Fibroblast of lung (primary cell): ENCODE measurements around the gene CASQ1. TPM values are rescaled to one million over a fixed set of nuclear protein-coding genes. Genes with fewer than 3 reads are reported as not detected.

Source experiments
- DNase-seq, 2 donors: peaks; one replicate each; pipeline versions ENCODE4 v3.0.0 to v3.0.0-alpha.2; 2010; ENCODE audit warnings: low read depth in 2 of 2
- H2AFZ ChIP-seq: 2 replicates; pipeline ENCODE4 v1.5.1; 2012; ENCODE audit warnings: low read length, control low read depth, inconsistent platforms
- H3K27ac ChIP-seq: 2 replicates; pipeline ENCODE4 v1.5.1; 2011; ENCODE audit warnings: low read length, control low read depth; ENCODE audit not compliant: insufficient read depth
- H3K27me3 ChIP-seq: 2 replicates; pipeline ENCODE4 v1.5.1; 2011; ENCODE audit warnings: mild to moderate bottlenecking, low read length; ENCODE audit not compliant: control insufficient read depth, insufficient read depth
- H3K36me3 ChIP-seq: 2 replicates; pipeline ENCODE4 v1.5.1; 2011; ENCODE audit warnings: low read length; ENCODE audit not compliant: control insufficient read depth, insufficient read depth
- H3K4me1 ChIP-seq: 2 replicates; pipeline ENCODE4 v1.5.1; 2011; ENCODE audit warnings: low read length; ENCODE audit not compliant: control insufficient read depth, insufficient read depth; ENCODE audit errors: extremely low read depth
- H3K4me2 ChIP-seq: 2 replicates; pipeline ENCODE4 v1.5.1; 2011; ENCODE audit warnings: low read length, control low read depth; ENCODE audit not compliant: insufficient read depth; ENCODE audit errors: extremely low read depth
- H3K4me3 ChIP-seq, 4 experiments: fragments of 200-600 bp in 1 of 4; sonication (generic) in 1 of 4; replicated peaks in 1 of 4; 2 replicates each; pipeline ENCODE4 v1.5.1; 2011 to 2016; ENCODE audit warnings: low read length in 4 of 4, low read depth in 3 of 4, mild to moderate bottlenecking in 3 of 4, control low read depth in 2 of 4, inconsistent platforms in 1 of 4, mixed read lengths in 1 of 4; ENCODE audit not compliant: insufficient read depth in 1 of 4; ENCODE audit errors: control extremely low read depth in 1 of 4
- H3K79me2 ChIP-seq: 2 replicates; pipeline ENCODE4 v1.5.1; 2012; ENCODE audit warnings: mild to moderate bottlenecking, low read length, inconsistent platforms; ENCODE audit not compliant: control insufficient read depth, insufficient read depth
- H3K9ac ChIP-seq: 2 replicates; pipeline ENCODE4 v1.5.1; 2011; ENCODE audit warnings: mild to moderate bottlenecking, low read length, control low read depth; ENCODE audit not compliant: insufficient read depth
- H3K9me3 ChIP-seq: 2 replicates; pipeline ENCODE4 v1.5.1; 2012; ENCODE audit warnings: low read depth, low read length; ENCODE audit not compliant: control insufficient read depth, insufficient read depth
- H4K20me1 ChIP-seq: 2 replicates; pipeline ENCODE4 v1.5.1; 2011; ENCODE audit warnings: low read length; ENCODE audit not compliant: control insufficient read depth, insufficient read depth; ENCODE audit errors: extremely low read depth
- CTCF ChIP-seq, 2 donors: IDR thresholded peaks in 1 of 2; conservative IDR thresholded peaks in 1 of 2; 1 replicate in 1 of 2; 2 replicates in 1 of 2; pipeline ENCODE4 v1.5.1; 2011 to 2012; ENCODE audit warnings: low read length in 2 of 2, control low read depth in 1 of 2, inconsistent platforms in 1 of 2, low read depth in 1 of 2, mild to moderate bottlenecking in 1 of 2
- EZH2 ChIP-seq: IDR thresholded peaks from 2 replicates; pipeline ENCODE4 v1.5.1; 2012; ENCODE audit warnings: low read length, control low read depth, mild to moderate bottlenecking; ENCODE audit errors: missing control alignments
- polyA plus RNA-seq, 2 donors: library from polyadenylated mRNA; depleted of rRNA in 1 of 2; stranded (reverse) in 1 of 2; unstranded in 1 of 2; fragments of >200 nt; gene quantifications; 2 replicates each; pipeline ENCODE4 v1.2.1, GENCODE V29; 2011 to 2012; ENCODE audit warnings: missing spikeins in 1 of 2
- total RNA-seq: library from RNA; depleted of rRNA; stranded (reverse); fragments of >200 nt; gene quantifications from 2 replicates; pipeline ENCODE4 v1.2.1, GENCODE V29; 2014

Gene CASQ1
- total and polyA plus RNA-seq, 2 donors (not counting 1 experiment from before 2014, with no cell fraction given): 0.15 to 0.17 TPM

- no peak overlapping the region for H2AFZ ChIP-seq
- no peak overlapping the region for H3K4me3 ChIP-seq
- no peak for DNase-seq
- H3K9me3 ChIP-seq: no peaks in the 10 kb centered on the region
- no peaks in the 10 kb centered on the region for H3K36me3 ChIP-seq
- no peaks in the 10 kb centered on the region for H3K4me1 ChIP-seq
- H3K27ac ChIP-seq: no peak overlapping the region
- H4K20me1 ChIP-seq: peaks cover 2% of the 10 kb centered on the region
- H3K4me2 ChIP-seq: no peak overlapping the region
- no peaks in the 10 kb centered on the region for H3K79me2 ChIP-seq
- TF ChIP-seq CTCF (conservative IDR thresholded peaks at IDR 0.05 in 1 of 2, IDR thresholded peaks at IDR 0.05 in 1 of 2; ENCODE audit: low read depth in 1 of 2, low read length in 2 of 2) (no peak), EZH2 (no peak)
- peaks cover 4% of the 10 kb centered on the region for H3K27me3 ChIP-seq
- H3K9ac ChIP-seq: no peak overlapping the region
Measured at GRCh38 chr1:160177231-160177630, 13.1 kb upstream of the CASQ1 start.

GRCh38 chr1:160177667-160178066 is 12.7 kb upstream of the CASQ1 start:
- no peak for DNase-seq
- Histone ChIP-seq H4K20me1 (peaks cover 2% of the 10 kb centered on the region), H3K79me2 (no peaks in the 10 kb centered on the region), H3K36me3 (no peaks in the 10 kb centered on the region), H3K27ac (no peak overlapping the region), H3K27me3 (peaks cover 4% of the 10 kb centered on the region), H2AFZ (no peak overlapping the region), H3K4me1 (no peaks in the 10 kb centered on the region), H3K4me3 (no peak overlapping the region), H3K9me3 (no peaks in the 10 kb centered on the region), H3K4me2 (no peak overlapping the region), H3K9ac (no peak overlapping the region)
- no peak for TF ChIP-seq CTCF (conservative IDR thresholded peaks at IDR 0.05 in 1 of 2, IDR thresholded peaks at IDR 0.05 in 1 of 2; ENCODE audit: low read depth in 1 of 2, low read length in 2 of 2)

- Histone ChIP-seq H3K79me2 (no peaks in the 10 kb centered on the region), H3K27me3 (peaks cover 4% of the 10 kb centered on the region), H2AFZ (no peak overlapping the region), H3K4me2 (no peak overlapping the region), H3K27ac (no peak overlapping the region), H3K9ac (no peak overlapping the region), H3K36me3 (no peaks in the 10 kb centered on the region), H3K9me3 (no peaks in the 10 kb centered on the region), H3K4me3 (no peak overlapping the region), H3K4me1 (no peaks in the 10 kb centered on the region), H4K20me1 (peaks cover 2% of the 10 kb centered on the region)
- no peak for DNase-seq
- TF ChIP-seq CTCF (conservative IDR thresholded peaks at IDR 0.05 in 1 of 2, IDR thresholded peaks at IDR 0.05 in 1 of 2; ENCODE audit: low read depth in 1 of 2, low read length in 2 of 2): no peak
- TF ChIP-seq EZH2: no peak
Measured at GRCh38 chr1:160178731-160179130, 11.6 kb upstream of the CASQ1 start.
